ENCODE results near the gene TPM1. TPM values are rescaled to one million over a fixed set of nuclear protein-coding genes. Genes with fewer than 3 reads are reported as not detected.
"Not testable (repeated sequence)": the region's sequence is repeated elsewhere in the genome, so short reads cannot be mapped to it uniquely, and the experiment has no call there.

TPM1 gene
- total and polyA plus RNA-seq, 2 donors (not counting 1 experiment from before 2014, with no cell fraction given), result 5.5 to 20.3 TPM

DNA sequence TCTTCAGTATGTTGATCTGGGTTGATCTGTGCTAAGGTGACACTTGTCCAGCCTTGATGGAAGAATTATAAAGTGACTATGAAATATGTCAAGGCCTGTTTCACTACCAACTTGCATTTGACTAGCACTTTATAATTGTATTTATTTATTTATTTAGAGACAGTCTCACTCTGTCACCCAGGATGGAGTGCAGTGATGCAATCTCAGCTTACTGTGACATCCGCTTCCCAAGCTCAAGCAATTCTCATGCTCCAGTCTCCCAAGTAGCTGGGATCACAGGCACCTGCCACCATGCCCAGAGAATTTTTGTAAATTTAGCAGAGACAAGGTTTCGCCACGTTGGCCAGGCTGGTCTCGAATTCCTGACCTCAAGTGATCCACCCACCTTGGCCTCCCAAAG is 53.6 kb downstream of the TPM1 start:
- Histone ChIP-seq H4K20me1 (ENCODE audit: control insufficient read depth, insufficient read depth, low read length, poor library complexity, severe bottlenecking) (no peaks in the 10 kb centered on the region), H3K9ac (ENCODE audit: low read length) (no peak overlapping the region), H3K9me3 (ENCODE audit: control extremely low read depth in 1 of 3, control insufficient read depth in 2 of 3, insufficient read depth in 1 of 3, low read length in 2 of 3) (no peaks in the 10 kb centered on the region), H3K4me1 (ENCODE audit: control insufficient read depth in 2 of 2, insufficient read depth in 2 of 2, low read length in 2 of 2) (peaks cover 0 to 4% of the 10 kb centered on the region in 2 donors), H3K79me2 (ENCODE audit: control insufficient read depth, insufficient read depth, low read length) (no peaks in the 10 kb centered on the region), H3K4me3 (ENCODE audit: control extremely low read depth in 1 of 5, extremely low read depth in 1 of 5, insufficient read depth in 1 of 5, low read depth in 2 of 5, low read length in 4 of 5) (no peak overlapping the region), H3K4me2 (replicated peaks; ENCODE audit: low read depth, low read length, poor library complexity, severe bottlenecking) (no peak overlapping the region), H3K36me3 (replicated peaks in 1 of 2; ENCODE audit: control extremely low read depth in 1 of 2, control insufficient read depth in 1 of 2, extremely low read depth in 1 of 2, insufficient read depth in 2 of 2, low read length in 1 of 2) (no peaks in the 10 kb centered on the region), H2AFZ (ENCODE audit: insufficient read depth, low read depth, low read length, poor library complexity, severe bottlenecking) (no peak overlapping the region), H3K27me3 (replicated peaks in 1 of 4; ENCODE audit: control extremely low read depth in 1 of 4, control insufficient read depth in 3 of 4, insufficient read depth in 4 of 4, low read length in 3 of 4) (no peaks in the 10 kb centered on the region), H3K27ac (ENCODE audit: low read length in 2 of 2) (no peak overlapping the region)
- TF ChIP-seq, protein P1, sequence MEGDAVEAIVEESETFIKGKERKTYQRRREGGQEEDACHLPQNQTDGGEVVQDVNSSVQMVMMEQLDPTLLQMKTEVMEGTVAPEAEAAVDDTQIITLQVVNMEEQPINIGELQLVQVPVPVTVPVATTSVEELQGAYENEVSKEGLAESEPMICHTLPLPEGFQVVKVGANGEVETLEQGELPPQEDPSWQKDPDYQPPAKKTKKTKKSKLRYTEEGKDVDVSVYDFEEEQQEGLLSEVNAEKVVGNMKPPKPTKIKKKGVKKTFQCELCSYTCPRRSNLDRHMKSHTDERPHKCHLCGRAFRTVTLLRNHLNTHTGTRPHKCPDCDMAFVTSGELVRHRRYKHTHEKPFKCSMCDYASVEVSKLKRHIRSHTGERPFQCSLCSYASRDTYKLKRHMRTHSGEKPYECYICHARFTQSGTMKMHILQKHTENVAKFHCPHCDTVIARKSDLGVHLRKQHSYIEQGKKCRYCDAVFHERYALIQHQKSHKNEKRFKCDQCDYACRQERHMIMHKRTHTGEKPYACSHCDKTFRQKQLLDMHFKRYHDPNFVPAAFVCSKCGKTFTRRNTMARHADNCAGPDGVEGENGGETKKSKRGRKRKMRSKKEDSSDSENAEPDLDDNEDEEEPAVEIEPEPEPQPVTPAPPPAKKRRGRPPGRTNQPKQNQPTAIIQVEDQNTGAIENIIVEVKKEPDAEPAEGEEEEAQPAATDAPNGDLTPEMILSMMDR (IDR thresholded peaks at IDR 0.05), result no peak
- TF ChIP-seq EZH2 (IDR thresholded peaks at IDR 0.05; ENCODE audit: borderline replicate concordance, insufficient read depth, low read depth, low read length, poor library complexity, severe bottlenecking), result no peak
- H3K9me3 Mint-ChIP-seq (ENCODE audit: insufficient read depth), result no peaks in the 10 kb centered on the region
- no peak overlapping the region for H3K4me3 Mint-ChIP-seq
- intact Hi-C loops (cut with micrococcal nuclease), result no loop called here
- CTCF ChIA-PET, result interaction anchor here (0.8 to 1.9 kb wide), 2 partner anchors 11 to 307 kb away, joined by 3 to 5 read pairs; no protein-coding TSS in a partner anchor
- POLR2A ChIA-PET, result no interaction called here
- H3K4me1 Mint-ChIP-seq, result peaks cover 2% of the 10 kb centered on the region
- WGBS (ENCODE audit: insufficient coverage), result 100% methylated on average over 4 of the region's 4 CpGs
- ATAC-seq (ENCODE audit: low read depth) (no peak), DNase-seq (no peak)
- no peaks in the 10 kb centered on the region for H3K27me3 Mint-ChIP-seq
- H3K27ac Mint-ChIP-seq, result no peak overlapping the region

DNA sequence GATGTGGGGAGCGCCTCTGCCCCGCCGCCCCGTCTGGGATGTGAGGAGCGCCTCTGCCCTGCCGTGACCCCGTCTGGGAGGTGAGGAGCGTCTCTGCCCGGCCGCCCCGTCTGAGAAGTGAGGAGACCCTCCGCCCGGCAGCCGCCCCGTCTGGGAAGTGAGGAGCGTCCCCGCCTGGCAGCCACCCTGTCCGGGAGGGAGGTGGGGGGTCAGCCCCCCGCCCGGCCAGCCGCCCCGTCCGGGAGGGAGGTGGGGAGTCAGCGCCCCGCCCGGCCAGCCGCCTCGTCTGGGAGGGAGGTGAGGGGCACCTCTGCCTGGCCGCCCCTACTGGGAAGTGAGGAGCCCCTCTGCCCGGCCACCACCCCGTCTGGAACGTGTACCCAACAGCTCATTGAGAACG is 56.4 kb downstream of the TPM1 start:
- H3K9ac ChIP-seq (ENCODE audit: low read length); H3K27ac Mint-ChIP-seq; intact Hi-C loops (cut with micrococcal nuclease); H3K4me1 Mint-ChIP-seq; ATAC-seq (ENCODE audit: low read depth); POLR2A ChIA-PET; H3K27me3 Mint-ChIP-seq; H4K20me1 ChIP-seq (ENCODE audit: control insufficient read depth, insufficient read depth, low read length, poor library complexity, severe bottlenecking); H3K4me3 Mint-ChIP-seq; H3K4me3 ChIP-seq (ENCODE audit: control extremely low read depth in 1 of 5, extremely low read depth in 1 of 5, insufficient read depth in 1 of 5, low read depth in 2 of 5, low read length in 4 of 5); CTCF ChIA-PET; H3K36me3 ChIP-seq (replicated peaks in 1 of 2; ENCODE audit: control extremely low read depth in 1 of 2, control insufficient read depth in 1 of 2, extremely low read depth in 1 of 2, insufficient read depth in 2 of 2, low read length in 1 of 2); H3K27ac ChIP-seq (ENCODE audit: low read length in 2 of 2); H3K4me2 ChIP-seq (replicated peaks; ENCODE audit: low read depth, low read length, poor library complexity, severe bottlenecking); H3K9me3 ChIP-seq (ENCODE audit: control extremely low read depth in 1 of 3, control insufficient read depth in 2 of 3, insufficient read depth in 1 of 3, low read length in 2 of 3); H3K9me3 Mint-ChIP-seq (ENCODE audit: insufficient read depth); H2AFZ ChIP-seq (ENCODE audit: insufficient read depth, low read depth, low read length, poor library complexity, severe bottlenecking); H3K79me2 ChIP-seq (ENCODE audit: control insufficient read depth, insufficient read depth, low read length); DNase-seq; H3K27me3 ChIP-seq (replicated peaks in 1 of 4; ENCODE audit: control extremely low read depth in 1 of 4, control insufficient read depth in 3 of 4, insufficient read depth in 4 of 4, low read length in 3 of 4); H3K4me1 ChIP-seq (ENCODE audit: control insufficient read depth in 2 of 2, insufficient read depth in 2 of 2, low read length in 2 of 2): not testable (repeated sequence)
- no CpG with 5 or more reads among the region's 33 CpGs for WGBS (ENCODE audit: insufficient coverage)

DNA sequence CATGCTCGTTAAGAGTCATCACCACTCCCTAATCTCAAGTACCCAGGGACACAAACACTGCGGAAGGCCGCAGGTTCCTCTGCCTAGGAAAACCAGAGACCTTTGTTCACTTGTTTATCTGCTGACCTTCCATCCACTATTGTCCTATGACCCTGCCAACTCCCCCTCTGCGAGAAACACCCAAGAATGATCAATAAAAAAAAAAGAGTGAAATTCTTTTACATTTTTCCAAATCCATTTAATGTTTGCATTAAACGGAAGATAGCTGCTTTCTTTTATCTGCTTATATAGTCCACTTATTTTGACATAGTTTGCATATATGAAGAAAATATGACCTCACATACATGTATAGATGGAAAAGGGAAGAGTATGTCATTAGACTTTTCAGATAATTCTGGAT is 57.0 kb downstream of the TPM1 start:
- H3K36me3 ChIP-seq (replicated peaks in 1 of 2; ENCODE audit: control extremely low read depth in 1 of 2, control insufficient read depth in 1 of 2, extremely low read depth in 1 of 2, insufficient read depth in 2 of 2, low read length in 1 of 2); H3K27me3 Mint-ChIP-seq; H3K4me3 Mint-ChIP-seq; H3K27ac ChIP-seq (ENCODE audit: low read length in 2 of 2); DNase-seq; H3K9ac ChIP-seq (ENCODE audit: low read length); H3K79me2 ChIP-seq (ENCODE audit: control insufficient read depth, insufficient read depth, low read length); intact Hi-C loops (cut with micrococcal nuclease); ATAC-seq (ENCODE audit: low read depth); H3K27me3 ChIP-seq (replicated peaks in 1 of 4; ENCODE audit: control extremely low read depth in 1 of 4, control insufficient read depth in 3 of 4, insufficient read depth in 4 of 4, low read length in 3 of 4); H3K4me1 ChIP-seq (ENCODE audit: control insufficient read depth in 2 of 2, insufficient read depth in 2 of 2, low read length in 2 of 2); H3K4me3 ChIP-seq (ENCODE audit: control extremely low read depth in 1 of 5, extremely low read depth in 1 of 5, insufficient read depth in 1 of 5, low read depth in 2 of 5, low read length in 4 of 5); POLR2A ChIA-PET; H3K9me3 Mint-ChIP-seq (ENCODE audit: insufficient read depth); H3K9me3 ChIP-seq (ENCODE audit: control extremely low read depth in 1 of 3, control insufficient read depth in 2 of 3, insufficient read depth in 1 of 3, low read length in 2 of 3); H3K4me2 ChIP-seq (replicated peaks; ENCODE audit: low read depth, low read length, poor library complexity, severe bottlenecking); H3K4me1 Mint-ChIP-seq; H4K20me1 ChIP-seq (ENCODE audit: control insufficient read depth, insufficient read depth, low read length, poor library complexity, severe bottlenecking); H3K27ac Mint-ChIP-seq; H2AFZ ChIP-seq (ENCODE audit: insufficient read depth, low read depth, low read length, poor library complexity, severe bottlenecking): not testable (repeated sequence)
- CTCF ChIA-PET, result interaction anchor here (0.6 kb wide), 2 partner anchors 11 to 13 kb away, joined by 3 read pairs; no protein-coding TSS in a partner anchor
- WGBS (ENCODE audit: insufficient coverage), result no CpG with 5 or more reads among the region's 5 CpGs

All from B cell (primary cell).